Activated naive CD4-positive, alpha-beta T cell treated with anti-CD3 and anti-CD28 coated beads, Interleukin-2, amount 50 U/mL, for 24 hours (primary cell): ENCODE results near the gene OR51F2.
"Not testable (repeated sequence)": the region's sequence is repeated elsewhere in the genome, so short reads cannot be mapped to it uniquely, and the experiment has no call there.

Experiments used
- H3K27ac Mint-ChIP-seq: one replicate; pipeline ENCODE4 v1.8.0; 2021; ENCODE audit warnings: mild to moderate bottlenecking, mixed read lengths
- H3K27me3 Mint-ChIP-seq: one replicate; pipeline ENCODE4 v1.8.0; 2021; ENCODE audit warnings: mixed read lengths
- H3K36me3 Mint-ChIP-seq: one replicate; pipeline ENCODE4 v1.8.0; 2021; ENCODE audit warnings: mixed read lengths
- H3K4me1 Mint-ChIP-seq: one replicate; pipeline ENCODE4 v1.8.0; 2021; ENCODE audit warnings: mixed read lengths
- H3K4me3 Mint-ChIP-seq: one replicate; pipeline ENCODE4 v1.8.0; 2021; ENCODE audit warnings: mild to moderate bottlenecking, mixed read lengths
- H3K9me3 Mint-ChIP-seq: one replicate; pipeline ENCODE4 v1.8.0; 2021; ENCODE audit warnings: mixed read lengths

OR51F2 gene

DNA sequence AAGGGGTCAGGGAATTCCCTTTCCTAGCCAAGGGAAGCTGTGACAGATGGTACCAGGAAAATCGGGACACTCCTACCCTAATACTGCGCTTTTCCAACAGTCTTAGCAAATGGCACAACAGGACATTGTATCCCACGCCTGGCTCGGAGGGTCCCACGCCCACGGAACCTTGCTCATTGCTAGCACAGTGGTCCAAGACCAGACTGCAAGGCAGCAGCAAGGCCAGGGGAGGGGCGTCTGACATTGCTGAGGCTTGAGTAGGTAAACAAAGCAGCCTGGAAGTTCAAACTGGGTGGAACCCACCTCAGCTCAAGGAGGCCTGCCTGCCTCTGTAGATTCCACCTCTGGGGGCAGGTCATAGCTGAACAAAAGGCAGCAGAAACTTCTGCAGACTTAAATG is 33.2 kb downstream of the OR51F2 start:
- H3K4me1 Mint-ChIP-seq, H3K36me3 Mint-ChIP-seq, H3K9me3 Mint-ChIP-seq, H3K27ac Mint-ChIP-seq, H3K4me3 Mint-ChIP-seq: not testable (repeated sequence)
- peaks cover 11% of the 10 kb centered on the region for H3K27me3 Mint-ChIP-seq

DNA sequence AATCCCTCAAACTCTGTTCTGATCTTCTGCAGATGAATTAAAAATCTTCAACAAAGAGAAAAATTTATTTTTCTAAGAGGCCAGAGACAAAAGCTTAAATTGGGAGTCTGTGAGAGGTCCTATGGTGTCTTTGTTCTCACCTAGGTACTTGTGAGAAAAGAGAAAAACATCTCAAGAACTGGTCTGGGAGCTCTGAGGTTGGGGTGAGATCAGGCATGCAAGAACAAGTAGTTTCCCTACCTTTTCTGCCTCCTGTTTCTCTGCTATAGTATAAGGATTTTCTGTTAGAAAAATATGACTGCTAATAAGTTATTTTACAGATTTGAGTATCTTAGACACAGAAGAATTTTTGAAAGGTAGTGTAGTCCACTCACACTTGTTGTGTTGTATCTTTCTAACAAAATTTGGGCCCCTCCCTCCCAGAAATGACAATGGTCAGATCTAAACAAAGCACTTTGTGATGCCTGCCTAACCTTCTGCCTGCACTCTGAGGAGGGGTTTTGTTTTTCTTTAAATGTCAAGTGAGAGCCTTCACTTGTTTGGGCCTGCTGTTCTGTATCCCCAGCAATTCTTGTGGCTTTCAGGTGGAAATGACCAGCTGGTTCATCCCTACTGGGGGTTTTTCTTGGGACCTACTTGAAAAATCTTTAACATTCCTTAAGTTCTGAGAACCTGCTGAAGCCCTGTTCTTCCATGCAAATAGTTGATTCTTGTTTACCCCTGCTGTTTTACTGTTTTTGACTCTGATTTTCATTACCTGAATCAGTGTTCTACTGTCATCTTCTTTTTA is 41.5 kb downstream of the OR51F2 start:
- Mint-ChIP-seq H3K9me3 (no peaks in the 10 kb centered on the region), H3K27me3 (peaks cover 5% of the 10 kb centered on the region), H3K4me1 (no peaks in the 10 kb centered on the region), H3K36me3 (no peaks in the 10 kb centered on the region), H3K4me3 (no peak overlapping the region), H3K27ac (no peak overlapping the region)

DNA sequence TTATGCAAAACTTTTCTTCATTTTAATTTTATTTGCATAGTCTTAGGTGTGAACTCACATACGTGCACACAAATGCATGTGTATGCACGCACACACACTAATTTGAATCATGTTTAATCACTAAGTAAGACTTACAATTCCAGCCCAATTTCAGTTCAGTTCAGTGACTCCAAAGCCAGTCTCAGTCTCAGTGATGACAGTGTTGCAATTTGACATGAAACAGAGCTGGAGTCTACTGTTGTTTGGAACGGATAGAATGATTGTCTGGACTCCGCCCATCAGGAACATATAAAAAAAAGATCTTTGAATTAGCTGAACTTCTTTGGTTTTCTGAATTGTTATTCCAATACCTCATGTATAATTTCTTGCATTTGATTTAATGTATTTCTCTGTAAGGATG is 42.8 kb downstream of the OR51F2 start:
- no peaks in the 10 kb centered on the region for H3K9me3 Mint-ChIP-seq
- no peak overlapping the region for H3K4me3 Mint-ChIP-seq
- H3K27me3 Mint-ChIP-seq, result peaks cover 5% of the 10 kb centered on the region
- no peaks in the 10 kb centered on the region for H3K36me3 Mint-ChIP-seq
- no peak overlapping the region for H3K27ac Mint-ChIP-seq
- H3K4me1 Mint-ChIP-seq, result no peaks in the 10 kb centered on the region

DNA sequence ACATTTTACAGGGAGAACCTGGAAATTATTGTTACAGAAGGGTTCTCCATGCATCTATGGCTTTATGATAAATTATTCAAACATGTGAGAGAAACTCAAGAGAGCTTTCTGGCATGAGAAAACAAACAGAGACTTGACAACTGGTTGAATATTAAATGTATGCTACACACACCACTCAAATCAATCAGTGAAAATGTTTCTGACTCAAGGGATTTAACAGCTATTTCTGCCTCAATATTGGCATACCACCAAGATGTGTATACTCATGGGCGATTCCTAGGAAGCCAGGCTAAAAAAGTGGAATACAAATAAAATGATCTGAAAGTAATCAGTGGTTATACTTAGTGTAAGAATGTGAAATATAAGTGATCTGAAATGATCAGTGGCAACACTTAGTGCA is 44.7 kb downstream of the OR51F2 start:
- H3K9me3 Mint-ChIP-seq, result no peaks in the 10 kb centered on the region
- no peak overlapping the region for H3K27ac Mint-ChIP-seq
- H3K4me3 Mint-ChIP-seq, result no peak overlapping the region
- H3K36me3 Mint-ChIP-seq, result no peaks in the 10 kb centered on the region
- H3K27me3 Mint-ChIP-seq, result peaks cover 5% of the 10 kb centered on the region
- no peaks in the 10 kb centered on the region for H3K4me1 Mint-ChIP-seq
